ENCODE measurements around the gene TAGAP. TPM values are rescaled to one million over a fixed set of nuclear protein-coding genes. Genes with fewer than 3 reads are reported as not detected.
"Not testable (repeated sequence)": the region's sequence is repeated elsewhere in the genome, so short reads cannot be mapped to it uniquely, and the experiment has no call there.

Gene TAGAP
- total RNA-seq, 1 donor from 2014 or later, result under 0.01 TPM

DNA sequence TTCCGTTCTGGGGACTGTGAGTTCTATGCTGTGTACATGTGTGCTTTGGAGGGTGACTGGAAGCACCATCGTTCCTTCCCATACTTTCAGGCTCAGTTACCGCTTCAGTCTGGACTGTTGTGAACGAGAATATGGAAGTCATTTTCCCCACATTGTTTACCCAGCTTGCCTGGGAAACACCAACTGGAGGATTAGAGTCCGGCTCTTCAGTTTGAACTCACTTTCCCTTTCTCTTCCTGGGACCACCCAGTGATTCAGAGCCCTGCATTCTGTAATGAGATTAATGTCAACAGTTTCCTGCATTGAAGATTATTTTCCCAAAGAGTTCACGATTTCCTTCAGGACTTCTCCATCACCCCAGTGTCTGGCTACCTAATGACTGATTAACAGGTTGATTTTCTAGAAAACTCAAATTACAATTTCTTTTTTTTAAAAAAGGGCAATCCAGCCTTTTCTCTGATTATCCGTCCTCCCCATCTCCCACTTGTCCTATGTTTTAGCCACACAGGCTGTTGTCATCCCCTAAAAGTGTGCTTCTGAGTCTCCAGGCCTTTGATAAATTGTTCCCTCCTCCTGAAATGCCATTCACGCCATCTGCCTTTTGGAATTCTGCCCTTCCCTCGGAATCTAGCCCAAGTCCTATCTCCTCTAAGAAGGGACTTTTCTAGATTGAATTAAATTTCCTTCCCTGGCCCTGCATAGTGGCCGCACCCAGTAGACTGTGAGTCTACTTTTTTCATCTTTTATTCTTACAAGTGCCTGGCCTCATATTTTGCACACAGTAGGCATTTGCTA lies 3.3 kb upstream of the TAGAP start:
- DNase-seq (ENCODE audit: low read depth in 2 of 2), result no peak

DNA sequence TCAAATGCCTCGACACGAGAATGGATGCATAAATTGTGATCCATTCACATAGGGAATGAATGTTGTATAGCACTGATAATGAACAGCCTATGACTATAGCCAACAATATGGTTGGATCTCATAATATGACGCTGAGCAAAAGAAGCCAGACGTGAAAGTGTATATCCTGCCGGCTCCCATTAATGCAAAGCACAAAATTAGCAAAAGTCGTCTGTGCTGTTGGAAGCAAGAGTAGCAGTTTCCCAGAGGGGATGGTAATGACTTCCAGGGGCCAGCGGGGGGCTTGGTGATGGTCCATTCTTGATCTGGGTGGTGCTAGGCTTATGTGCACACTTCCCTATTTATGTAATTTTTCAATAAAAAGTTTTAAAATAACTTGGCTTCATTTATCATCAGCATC lies 1.0 kb upstream of the TAGAP start:
- no peak for DNase-seq (ENCODE audit: low read depth in 2 of 2)

DNA sequence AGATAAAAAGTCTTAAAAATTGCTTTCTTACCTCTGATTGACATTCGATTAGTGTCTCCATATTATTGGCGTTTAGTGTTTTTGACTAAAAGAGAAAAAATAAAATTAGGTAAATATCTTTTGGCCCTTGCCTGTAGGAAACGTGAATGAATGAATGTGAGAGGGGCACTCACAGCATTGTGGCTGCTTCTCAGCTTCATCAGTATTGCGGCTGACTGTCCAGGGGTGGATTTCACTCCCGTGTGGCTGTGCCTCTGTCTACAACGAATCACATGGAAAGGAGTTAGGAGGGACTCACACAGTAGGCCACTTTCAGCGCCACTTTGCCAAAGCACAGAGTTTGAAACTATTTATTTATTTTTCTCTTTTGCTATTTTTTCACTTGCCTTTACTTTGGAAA lies 844 bp downstream of the TAGAP start:
- no peak for DNase-seq (ENCODE audit: low read depth in 2 of 2)

DNA sequence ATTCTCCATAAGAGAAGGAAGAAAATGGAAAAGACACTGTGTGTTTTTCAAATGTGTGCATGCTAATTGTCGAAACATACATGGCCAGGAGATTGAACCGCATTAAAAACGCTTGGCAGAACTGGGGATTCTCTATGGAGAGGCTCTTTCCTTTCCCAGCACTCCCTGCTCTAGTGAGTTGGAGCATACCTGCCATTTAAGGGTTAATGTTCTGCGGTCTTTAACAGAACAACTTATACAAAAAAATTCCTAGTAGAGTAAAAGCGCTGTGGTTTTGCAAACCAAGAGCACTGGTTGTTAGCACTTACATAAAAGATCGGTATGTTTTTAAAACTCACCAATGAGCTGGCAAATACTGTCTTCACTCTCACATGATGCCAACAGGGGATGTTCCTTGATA lies 1.5 kb downstream of the TAGAP start:
- DNase-seq (ENCODE audit: low read depth in 2 of 2), result no peak

DNA sequence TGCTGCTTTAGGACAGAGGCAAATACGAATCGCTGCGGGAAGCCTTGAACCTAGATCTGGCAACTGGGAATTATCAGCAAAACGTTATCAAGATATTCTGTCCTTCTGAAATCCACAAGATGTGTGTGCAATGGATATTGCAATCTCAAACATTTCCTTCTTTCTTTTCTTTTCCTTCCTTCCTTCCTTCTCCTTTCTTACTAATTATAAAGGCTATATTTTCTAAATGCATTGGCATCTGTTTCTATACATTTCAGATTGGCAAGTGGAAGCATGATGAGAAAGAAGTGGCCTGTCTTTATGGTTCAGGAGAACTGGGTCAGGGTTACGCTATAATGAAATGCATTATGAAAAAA lies 2.0 kb downstream of the TAGAP start:
- no peak for DNase-seq (ENCODE audit: low read depth in 2 of 2)

DNA sequence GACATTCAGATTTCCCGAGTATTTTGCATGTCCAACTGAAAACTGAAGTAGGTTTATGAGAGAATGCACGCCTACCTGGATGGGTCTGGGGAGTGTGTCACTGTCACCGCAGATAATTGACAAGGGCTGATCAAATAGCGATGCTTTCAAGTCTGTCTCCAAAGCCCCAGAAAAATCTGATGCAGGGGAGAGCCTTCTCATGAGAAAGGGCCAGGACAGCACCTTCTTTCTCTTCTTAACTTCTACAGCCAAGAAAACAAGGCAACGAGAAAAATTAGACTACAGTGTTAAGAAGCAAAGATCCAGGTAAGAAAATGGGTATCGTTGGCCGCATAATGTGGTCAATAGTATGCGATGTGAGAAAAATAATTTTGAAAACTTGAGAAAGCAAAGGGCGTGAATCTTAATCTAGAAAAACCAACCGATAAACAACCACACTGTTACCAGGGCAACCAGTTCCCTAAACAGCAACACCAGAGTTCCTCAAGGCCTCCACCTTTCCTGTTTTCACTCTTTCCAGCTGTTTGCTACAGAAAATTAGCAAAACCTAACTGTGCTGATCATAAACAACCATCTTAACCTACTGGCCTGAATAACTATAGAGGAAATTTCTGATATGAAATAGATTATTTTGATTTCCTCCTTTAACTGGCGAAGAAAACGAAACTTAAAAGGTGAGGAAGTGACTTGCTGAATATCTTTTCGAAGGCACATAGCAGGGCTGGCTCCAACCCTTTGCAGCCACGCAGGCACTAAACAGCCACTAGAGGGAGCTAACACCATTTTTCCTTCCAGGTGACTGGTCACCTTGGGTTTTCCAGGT lies 2.6 kb downstream of the TAGAP start:
- peak; percentile 30 to 62 for DNase-seq (ENCODE audit: low read depth in 2 of 2)

DNA sequence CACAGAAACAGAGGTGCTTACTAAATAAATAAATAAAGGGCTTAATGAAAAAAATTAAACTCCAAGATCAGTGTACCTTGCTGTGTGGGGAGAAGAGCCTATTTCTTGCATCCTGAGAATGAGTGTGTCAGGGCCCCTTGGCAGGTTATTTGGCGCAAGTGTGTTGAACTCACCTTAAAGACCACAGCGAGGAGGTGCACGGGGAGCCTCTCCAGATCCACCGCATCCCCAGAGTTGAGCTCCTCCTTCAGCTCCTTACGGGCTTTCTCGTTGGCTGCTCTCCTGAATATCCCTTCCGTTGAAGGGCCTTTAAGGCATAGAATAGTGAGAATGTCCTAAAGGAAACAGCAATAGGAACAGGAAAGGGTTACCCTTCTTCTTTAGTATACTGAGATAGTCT lies 3.6 kb downstream of the TAGAP start:
- DNase-seq (ENCODE audit: low read depth in 2 of 2), result no peak

DNA sequence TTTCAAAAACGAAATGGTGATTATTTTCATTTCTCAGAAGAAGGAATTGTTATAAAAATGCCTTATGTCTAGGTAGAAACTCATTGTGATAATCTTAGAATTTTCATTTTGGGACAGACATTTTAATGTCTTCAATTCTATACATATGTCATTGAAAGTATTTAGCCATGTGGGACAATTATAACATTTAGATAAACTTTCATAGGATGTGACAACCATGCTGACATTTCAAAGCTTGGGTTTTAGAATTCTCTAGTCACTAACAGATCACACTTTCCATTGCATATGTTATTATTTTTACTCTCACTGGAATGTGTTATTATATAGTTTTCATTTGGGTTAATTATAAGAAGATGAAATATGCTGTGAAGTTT lies 4.9 kb downstream of the TAGAP start:
- no peak for DNase-seq (ENCODE audit: low read depth in 2 of 2)

DNA sequence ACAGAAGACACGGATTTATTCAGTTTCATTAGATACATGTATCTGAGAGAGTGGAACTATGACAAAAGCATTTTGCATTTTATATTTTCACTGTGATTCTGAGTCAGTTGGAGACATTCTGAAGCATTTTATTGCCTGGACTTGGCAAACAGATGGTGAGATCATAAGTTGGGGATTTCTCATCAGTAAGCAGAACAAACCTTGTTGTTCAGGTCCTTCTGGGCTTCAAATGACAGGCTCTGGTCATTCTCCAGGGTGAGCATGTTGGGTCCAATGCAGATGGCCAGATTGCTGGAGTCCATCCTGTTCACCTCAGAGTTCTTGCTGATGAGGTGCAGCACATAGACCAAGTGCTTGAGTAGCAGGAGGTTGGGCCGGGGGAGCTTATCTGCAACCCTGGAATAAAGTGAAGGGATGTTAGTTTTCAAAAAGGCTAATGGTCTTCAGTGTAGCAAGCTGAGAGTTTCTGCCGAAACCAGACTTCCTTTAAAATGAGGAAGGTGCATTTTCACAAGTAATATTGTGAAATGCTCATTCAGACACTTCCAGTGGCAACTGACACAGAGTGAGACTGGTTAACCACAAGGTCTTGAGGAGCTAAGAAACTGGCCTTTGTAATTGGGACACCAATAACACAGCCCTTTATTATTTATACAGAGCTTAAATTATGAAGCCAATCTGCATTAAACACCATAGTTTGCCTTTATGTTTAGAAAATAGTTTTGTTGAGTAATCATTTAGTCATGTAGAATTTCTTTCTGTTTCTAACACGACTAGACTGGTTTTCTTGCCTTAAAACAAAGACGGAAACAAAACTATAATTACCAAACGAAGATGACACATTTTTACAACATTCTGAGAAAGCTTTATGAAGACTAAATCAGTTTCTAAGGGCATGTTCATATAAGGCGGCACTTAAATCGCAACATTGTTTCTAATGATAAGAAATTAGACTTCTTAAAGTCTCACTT lies 5.6 kb downstream of the TAGAP start:
- no peak for DNase-seq (ENCODE audit: low read depth in 2 of 2)

DNA sequence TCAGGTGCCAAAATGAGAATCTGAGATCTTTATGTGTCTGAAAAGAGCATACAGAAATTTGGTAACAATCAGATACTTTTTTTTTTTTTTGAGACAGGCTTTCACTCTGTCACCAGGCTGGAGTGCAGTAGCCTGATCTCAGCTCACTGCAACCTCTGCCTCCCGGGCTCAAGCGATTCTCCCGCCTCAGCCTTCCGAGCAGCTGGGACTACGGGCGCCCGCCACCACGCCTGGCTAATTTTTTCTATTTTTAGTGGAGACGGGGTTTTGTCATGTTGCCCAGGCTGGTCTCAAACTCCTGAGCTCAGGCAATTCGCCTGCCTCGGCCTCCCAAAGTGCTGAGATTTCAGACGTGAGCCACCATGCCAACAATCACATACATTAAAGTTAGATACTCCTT lies 6.5 kb downstream of the TAGAP start:
- DNase-seq (ENCODE audit: low read depth in 2 of 2), result not testable (repeated sequence)

DNA sequence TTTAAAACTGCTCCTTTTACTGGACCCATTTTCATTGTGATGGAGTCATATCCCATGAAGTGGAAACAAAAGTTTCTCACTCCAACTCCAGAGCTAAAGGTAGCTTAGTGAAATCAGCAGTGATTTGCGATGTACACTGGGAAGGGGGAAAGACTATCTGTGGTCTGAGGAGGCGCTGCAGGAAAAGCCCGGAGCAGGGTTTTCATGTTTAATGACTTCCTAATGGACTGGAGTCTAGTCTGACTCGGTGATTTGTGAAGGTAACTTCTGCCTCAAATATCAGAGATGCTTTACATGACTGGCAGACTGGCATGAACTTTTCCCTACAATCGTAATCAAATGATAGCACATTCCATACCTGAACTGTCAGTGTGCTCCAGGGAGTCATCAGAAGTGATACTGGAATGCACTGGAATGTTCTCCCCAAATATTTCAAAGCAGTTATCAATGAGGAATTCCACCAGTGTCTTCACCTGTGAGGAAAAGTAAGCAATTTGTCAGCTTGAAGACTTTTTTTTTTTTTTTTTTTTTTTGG lies 7.0 kb downstream of the TAGAP start:
- no peak for DNase-seq (ENCODE audit: low read depth in 2 of 2)

DNA sequence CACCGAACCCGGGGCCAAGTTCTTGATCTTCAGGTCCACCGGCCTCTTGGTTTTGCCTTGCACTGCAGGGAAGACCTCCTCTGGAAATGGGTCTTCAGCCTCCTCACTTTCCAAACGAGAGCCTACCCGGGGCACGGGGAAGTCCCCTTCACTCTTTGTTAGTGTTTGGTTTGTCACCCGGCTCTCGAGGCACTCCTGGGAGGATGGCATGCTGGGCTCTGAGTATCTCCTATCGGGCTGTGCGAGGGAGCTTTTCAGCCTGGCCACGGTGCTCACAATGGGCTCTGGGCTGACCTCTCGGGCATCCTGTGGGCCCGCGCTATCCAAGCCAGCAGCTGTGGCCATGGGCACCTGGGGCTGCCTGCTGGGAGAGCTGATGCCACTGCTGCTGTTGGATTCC lies 8.1 kb downstream of the TAGAP start:
- no peak for DNase-seq (ENCODE audit: low read depth in 2 of 2)

DNA sequence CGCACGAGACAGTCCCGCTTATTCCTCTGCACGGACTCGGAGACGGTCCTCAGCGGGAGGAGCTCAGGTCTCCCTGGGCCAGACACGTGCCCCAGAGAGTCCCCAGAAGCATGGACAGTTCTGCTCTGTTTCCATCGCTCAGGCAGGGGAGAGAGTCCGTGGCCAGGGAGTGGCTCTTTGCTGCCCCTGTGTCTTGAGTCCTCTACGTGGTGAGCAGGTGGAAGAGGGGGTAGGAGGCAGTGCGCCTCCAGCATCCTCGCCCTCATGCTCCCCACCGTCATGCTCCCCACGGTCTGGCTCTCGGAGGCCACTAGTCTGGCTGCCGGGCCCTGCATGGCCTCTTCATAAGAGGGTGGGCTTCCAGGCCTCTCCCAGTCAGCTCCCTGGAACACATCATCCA lies 8.9 kb downstream of the TAGAP start:
- no peak for DNase-seq (ENCODE audit: low read depth in 2 of 2)

DNA sequence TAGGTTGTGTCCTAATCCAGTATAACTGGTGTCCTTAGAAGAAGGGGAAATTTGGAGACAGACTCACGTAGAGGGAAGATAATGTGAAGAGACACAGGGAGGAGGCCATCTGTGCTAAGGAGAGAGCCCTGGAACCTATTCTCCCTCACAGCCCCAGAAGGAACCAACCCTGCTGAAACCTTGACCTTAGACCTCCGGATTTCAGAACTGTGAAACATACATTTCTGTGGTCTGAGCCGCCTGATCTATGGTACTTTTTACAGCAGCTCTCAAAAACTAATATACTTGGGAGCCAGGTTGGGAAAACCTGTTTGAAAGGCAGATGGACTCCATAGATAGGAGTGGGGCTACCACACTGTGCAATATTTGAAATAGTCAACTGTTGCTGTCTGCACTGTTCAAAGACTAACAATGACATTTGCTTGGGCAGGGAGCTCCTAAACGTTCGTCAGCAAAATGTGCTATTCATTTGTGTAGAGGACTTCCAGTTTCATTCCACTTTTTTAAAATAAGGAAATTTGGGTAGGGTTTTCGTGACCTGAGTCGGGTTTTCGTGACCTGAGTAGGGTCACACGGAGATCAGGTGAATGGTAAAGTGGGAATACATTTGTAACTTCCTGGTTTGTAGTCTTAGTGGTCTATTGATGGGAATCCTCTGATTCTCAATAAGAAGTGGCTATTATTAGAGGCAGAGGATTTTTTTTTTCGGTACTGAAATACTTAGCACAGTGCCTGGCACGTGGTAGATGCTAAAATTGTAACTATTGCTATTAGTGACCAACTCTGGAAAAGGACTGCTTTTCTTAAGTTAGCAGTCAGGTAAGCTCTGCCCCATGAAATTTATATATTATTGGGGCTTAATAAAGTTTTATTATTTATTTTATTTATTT lies 11.4 kb downstream of the TAGAP start:
- no peak for DNase-seq (ENCODE audit: low read depth in 2 of 2)

DNA sequence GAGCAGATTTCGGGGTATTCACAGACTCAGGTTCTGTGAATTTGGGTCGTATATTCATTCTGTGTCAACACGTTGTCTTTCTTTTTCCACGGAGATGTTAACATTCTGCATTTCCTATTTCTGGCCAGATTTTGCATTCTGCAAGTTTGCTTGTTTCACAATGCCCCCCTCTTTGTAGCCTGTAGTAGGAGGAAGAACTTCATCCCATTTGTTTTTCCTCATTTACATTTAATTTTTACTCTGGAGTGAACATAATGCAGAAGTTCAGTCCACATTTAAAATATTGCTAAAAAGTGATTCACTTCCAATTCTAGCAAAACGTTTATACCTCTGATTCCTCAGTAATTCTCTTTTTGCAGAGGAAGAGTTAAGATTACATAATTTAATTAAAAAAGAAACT lies 12.9 kb downstream of the TAGAP start:
- no peak for DNase-seq (ENCODE audit: low read depth in 2 of 2)

DNA sequence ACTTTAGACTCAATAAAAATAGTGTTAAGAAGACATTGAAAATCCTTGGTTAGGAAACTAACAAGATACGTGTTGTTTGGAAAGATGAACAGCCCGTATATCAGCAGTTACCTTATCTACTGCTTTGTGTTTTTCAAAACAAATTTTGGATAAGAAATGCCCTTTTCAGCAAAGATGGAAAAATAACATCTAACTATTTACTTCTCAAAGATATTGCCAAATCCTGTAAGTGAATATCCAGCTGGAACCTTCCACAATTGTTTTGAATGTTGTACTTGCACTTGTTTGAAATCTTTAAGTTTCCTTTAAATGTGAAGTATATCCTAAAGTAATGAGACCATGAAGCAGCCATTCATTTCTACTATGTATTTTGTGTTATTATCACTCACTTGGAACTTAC lies 14.6 kb downstream of the TAGAP start:
- DNase-seq (ENCODE audit: low read depth in 2 of 2), result no peak

DNA sequence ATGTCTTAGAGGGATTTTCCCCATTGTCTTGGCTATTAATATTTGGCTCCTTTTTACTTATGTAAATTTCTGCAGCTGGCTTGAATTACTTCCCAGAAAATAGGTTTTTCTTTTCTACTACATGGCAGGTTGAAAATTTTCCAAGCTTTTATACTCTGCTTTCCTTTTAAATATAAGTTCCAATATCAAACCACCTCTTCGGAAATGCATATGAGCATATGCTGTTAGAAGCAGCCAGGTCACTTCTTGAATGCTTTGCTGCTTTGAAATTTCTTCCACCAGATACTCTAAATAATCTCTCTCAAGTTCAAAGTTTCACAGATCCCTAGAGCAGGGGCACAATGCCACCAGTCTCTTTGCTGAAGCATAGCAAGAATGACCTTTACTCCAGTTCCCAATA lies 19.6 kb downstream of the TAGAP start:
- not testable (repeated sequence) for DNase-seq (ENCODE audit: low read depth in 2 of 2)

DNA sequence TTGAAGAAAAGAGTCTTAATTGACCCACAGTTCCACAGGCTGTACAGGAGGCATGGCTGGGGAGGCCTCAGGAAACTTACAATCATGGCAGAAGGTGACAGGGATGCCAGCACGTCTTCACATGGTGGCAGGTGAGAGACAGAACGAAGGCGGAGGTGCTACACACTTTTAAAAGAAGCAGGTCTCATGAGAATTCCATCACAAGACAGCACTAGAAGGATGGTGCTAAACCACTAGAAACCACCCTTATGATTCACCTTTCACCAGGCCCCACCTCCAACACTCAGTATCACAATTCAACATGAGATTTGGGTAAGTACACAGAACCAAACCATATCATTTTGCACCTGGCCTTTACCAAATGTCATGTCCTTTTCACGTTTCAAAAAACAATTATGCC lies 20.9 kb downstream of the TAGAP start:
- DNase-seq (ENCODE audit: low read depth in 2 of 2), result no peak

DNA sequence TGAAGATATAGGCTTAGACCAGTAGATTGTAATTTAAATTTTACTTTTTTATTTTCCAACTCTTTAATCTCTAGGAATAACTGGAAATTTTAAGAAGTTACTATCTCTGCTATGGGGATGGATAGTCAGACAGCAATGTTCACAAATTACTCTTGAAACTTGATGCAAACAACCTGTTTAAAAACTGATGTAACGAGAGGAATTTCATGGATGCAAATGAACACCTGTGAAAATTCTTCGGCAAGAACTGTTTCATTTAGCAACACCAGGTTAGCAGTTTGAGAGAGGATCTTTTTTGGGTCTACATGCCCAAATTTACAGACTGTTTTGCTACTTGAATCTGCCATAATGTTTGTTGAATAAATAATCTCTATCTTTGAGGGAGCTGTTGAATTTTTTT lies 24.8 kb downstream of the TAGAP start:
- DNase-seq (ENCODE audit: low read depth in 2 of 2), result no peak

DNA sequence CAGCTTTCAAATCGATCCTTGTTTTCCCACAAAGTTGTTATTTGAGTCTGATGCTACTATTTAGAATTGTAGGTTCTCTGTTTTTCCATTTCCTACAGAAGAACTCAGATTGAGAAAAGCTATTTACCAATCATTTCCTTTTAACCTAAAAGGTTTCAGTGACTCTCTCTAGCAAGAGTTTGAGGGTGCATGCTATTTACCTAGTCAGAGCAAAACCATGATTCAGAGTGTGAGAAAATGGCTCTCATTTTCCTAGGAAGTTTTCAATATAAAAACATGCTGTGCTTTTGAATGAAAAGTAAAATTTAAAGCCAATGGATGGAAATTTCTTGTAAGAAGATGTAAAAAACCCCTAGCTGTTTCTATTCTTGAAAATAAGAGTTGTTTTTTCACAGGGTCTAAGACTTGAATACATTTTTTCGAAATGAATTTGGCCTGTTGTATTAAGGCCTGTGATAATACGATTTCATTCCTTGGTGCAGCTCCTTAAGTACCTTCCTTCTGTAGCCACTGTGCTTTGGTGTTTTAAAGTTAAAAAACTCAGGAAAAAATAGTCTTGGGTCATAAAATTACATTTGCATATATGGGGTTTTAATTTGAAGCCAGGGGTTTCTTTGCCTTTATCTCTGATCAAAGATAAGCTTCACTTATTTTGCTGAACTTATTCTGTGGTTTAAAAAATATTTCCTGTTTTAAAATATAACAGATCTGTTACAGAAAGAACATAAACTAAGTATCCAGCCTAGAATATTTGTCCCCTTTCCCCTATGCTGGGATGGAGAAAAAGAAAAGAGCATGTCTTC lies 26.8 kb downstream of the TAGAP start:
- DNase-seq (ENCODE audit: low read depth in 2 of 2), result no peak

Measured in dermis microvascular lymphatic vessel endothelial cell (primary cell).